Stimulated activated CD8-positive, alpha-beta memory T cell treated with anti-CD3 and anti-CD28 coated beads, Interleukin-12 subunit alpha, Interleukin-12 subunit beta, amount 100 ng/mL, for 1 hour (primary cell): Measurements from ENCODE around the gene TRIM65.

ENCODE experiments used
- DNase-seq: peaks from one replicate; pipeline ENCODE4 v3.0.0-alpha.2; 2020; ENCODE audit warnings: low read depth

Gene TRIM65

GRCh38 chr17:75896415-75897159 lies at the start of gene TRIM65:
Gene TRIM65 (minus strand): TSS chr17:75896951. CDS start chr17:75896937, 14 bp downstream.
- DNase-seq: peak; percentile 58

- no peak for DNase-seq
Observed at GRCh38 chr17:75945211-75945610, 48.5 kb upstream of the TRIM65 start.

GRCh38 chr17:75943491-75943890 lies 46.7 kb upstream of the TRIM65 start:
- DNase-seq: no peak

GRCh38 chr17:75942473-75942872 lies 45.7 kb upstream of the TRIM65 start:
- DNase-seq: no peak

GRCh38 chr17:75941442-75941819 lies 44.7 kb upstream of the TRIM65 start:
- DNase-seq: no peak

- peak; percentile 72 for DNase-seq
Observed at GRCh38 chr17:75940727-75941441, 44.1 kb upstream of the TRIM65 start, which contains the start of gene FBF1. Gene FBF1 (minus strand): TSS chr17:75941042. CDS start chr17:75938149, 2,893 bp downstream.

GRCh38 chr17:75937652-75938051 lies 40.9 kb upstream of the TRIM65 start:
- DNase-seq: no peak

- no peak for DNase-seq
Observed at GRCh38 chr17:75933808-75934207, 37.1 kb upstream of the TRIM65 start.

- no peak for DNase-seq
Observed at GRCh38 chr17:75932852-75933251, 36.1 kb upstream of the TRIM65 start.

- DNase-seq: no peak
Observed at GRCh38 chr17:75931062-75931461, 34.3 kb upstream of the TRIM65 start.

- DNase-seq: no peak
Observed at GRCh38 chr17:75927286-75927922, 30.7 kb upstream of the TRIM65 start.

- no peak for DNase-seq
Observed at GRCh38 chr17:75926456-75926855, 29.7 kb upstream of the TRIM65 start.

- no peak for DNase-seq
Observed at GRCh38 chr17:75925912-75926311, 29.2 kb upstream of the TRIM65 start.

- no peak for DNase-seq
Observed at GRCh38 chr17:75925103-75925502, 28.4 kb upstream of the TRIM65 start.

GRCh38 chr17:75922963-75923874 lies 26.5 kb upstream of the TRIM65 start:
- DNase-seq: no peak

- no peak for DNase-seq
Observed at GRCh38 chr17:75922173-75922961, 25.6 kb upstream of the TRIM65 start.

GRCh38 chr17:75921596-75921995 lies 24.8 kb upstream of the TRIM65 start:
- DNase-seq: no peak

GRCh38 chr17:75920045-75920560 lies 23.4 kb upstream of the TRIM65 start:
- DNase-seq: no peak

- DNase-seq: no peak
Observed at GRCh38 chr17:75919611-75920010, 22.9 kb upstream of the TRIM65 start.

- DNase-seq: no peak
Observed at GRCh38 chr17:75917917-75918445, 21.2 kb upstream of the TRIM65 start.
